ENCODE results near the gene NSMCE4A. TPM values are rescaled to one million over a fixed set of nuclear protein-coding genes. Genes with fewer than 3 reads are reported as not detected.
"Not testable (repeated sequence)": the region's sequence is repeated elsewhere in the genome, so short reads cannot be mapped to it uniquely, and the experiment has no call there.

The NSMCE4A gene
- polyA plus RNA-seq, 4 donors: 55.8 to 79.2 (median 63.8) TPM

DNA sequence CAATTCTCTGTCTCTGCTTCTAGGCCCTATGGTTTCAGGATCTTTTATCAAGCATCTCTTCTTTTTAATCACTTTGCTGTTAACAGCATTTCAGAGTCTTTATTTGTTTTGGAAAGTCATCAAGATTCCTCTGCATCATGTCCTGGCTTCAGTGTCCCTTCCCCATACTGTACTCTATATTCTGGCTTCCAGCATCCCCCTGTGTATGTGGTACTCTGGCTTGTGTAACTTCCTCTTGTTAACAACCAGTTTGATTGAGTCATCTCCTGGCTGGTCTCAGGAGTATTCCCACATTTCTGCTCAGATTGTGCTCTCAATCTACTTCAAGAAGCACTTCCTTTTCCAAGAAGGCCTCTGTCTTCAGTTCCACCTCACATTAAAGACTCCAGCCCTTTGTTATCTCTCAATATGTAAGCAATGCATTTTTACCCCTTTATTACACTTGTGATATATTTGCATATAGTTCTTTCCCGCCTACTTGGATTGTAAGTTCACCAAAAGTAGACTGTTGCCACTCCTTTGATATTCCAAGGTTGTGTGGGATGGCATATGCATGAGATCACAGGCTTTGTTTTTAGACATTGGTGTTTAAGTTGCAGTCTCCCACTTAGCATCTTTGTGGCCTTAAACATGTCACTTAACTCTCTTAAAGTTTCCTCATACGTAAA is 32.1 kb downstream of the NSMCE4A start:
- peak; percentile 19 to 42 for DNase-seq
- 55 to 56% (median 56%) methylated on average over 2 of the region's 2 CpGs for WGBS, 3 donors
- H3K27ac ChIP-seq (ENCODE audit: low read depth in 1 of 3, low read length in 2 of 3): peak overlapping the region in 1 of 3 donors; percentile 34
- no peaks in the 10 kb centered on the region for H3K27me3 ChIP-seq (ENCODE audit: control insufficient read depth in 3 of 3, insufficient read depth in 3 of 3, low read length in 3 of 3)
- no peaks in the 10 kb centered on the region for H3K9me3 ChIP-seq (ENCODE audit: control insufficient read depth in 2 of 2, insufficient read depth in 1 of 2, low read depth in 1 of 2, low read length in 1 of 2)
- FAIRE-seq: no peak
- H3K4me1 ChIP-seq (ENCODE audit: control insufficient read depth in 3 of 3, insufficient read depth in 2 of 3, low read depth in 1 of 3, low read length in 2 of 3): peaks cover 0 to 4% (median 0%) of the 10 kb centered on the region in 3 donors
- H3K4me3 ChIP-seq (ENCODE audit: low read depth in 1 of 3, low read length in 3 of 3): no peak overlapping the region
- no peaks in the 10 kb centered on the region for H3K36me3 ChIP-seq (ENCODE audit: control insufficient read depth in 3 of 3, insufficient read depth in 2 of 3, low read depth in 1 of 3, low read length in 3 of 3)

DNA sequence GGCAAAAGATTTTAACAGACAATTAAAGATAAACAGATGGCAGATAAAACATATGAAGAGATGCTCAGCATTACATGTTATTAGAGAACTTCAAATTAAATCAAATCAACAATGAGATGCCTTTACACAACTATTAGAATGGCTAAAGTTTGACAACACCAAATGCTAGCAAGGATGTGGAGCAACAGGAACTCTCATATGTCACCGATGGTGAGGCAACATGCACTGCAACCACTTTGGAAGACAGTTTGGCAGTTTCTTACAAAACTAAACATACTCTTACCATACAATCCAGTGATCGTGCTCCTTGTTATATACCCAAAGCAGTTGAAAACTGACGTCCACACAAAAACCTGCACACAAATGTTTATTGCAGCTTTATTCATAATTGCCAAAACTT is 33.5 kb downstream of the NSMCE4A start:
- no peak overlapping the region for H3K4me3 ChIP-seq (ENCODE audit: low read depth in 1 of 3, low read length in 3 of 3)
- WGBS, 3 donors: 72 to 91% (median 78%) methylated on average over 3 of the region's 3 CpGs
- no peaks in the 10 kb centered on the region for H3K36me3 ChIP-seq (ENCODE audit: control insufficient read depth in 3 of 3, insufficient read depth in 2 of 3, low read depth in 1 of 3, low read length in 3 of 3)
- FAIRE-seq: no peak
- no peaks in the 10 kb centered on the region for H3K27me3 ChIP-seq (ENCODE audit: control insufficient read depth in 3 of 3, insufficient read depth in 3 of 3, low read length in 3 of 3)
- no peaks in the 10 kb centered on the region for H3K9me3 ChIP-seq (ENCODE audit: control insufficient read depth in 2 of 2, insufficient read depth in 1 of 2, low read depth in 1 of 2, low read length in 1 of 2)
- peaks cover 0 to 6% (median 0%) of the 10 kb centered on the region in 3 donors for H3K4me1 ChIP-seq (ENCODE audit: control insufficient read depth in 3 of 3, insufficient read depth in 2 of 3, low read depth in 1 of 3, low read length in 2 of 3)
- DNase-seq: no peak
- H3K27ac ChIP-seq (ENCODE audit: low read depth in 1 of 3, low read length in 2 of 3): no peak overlapping the region

DNA sequence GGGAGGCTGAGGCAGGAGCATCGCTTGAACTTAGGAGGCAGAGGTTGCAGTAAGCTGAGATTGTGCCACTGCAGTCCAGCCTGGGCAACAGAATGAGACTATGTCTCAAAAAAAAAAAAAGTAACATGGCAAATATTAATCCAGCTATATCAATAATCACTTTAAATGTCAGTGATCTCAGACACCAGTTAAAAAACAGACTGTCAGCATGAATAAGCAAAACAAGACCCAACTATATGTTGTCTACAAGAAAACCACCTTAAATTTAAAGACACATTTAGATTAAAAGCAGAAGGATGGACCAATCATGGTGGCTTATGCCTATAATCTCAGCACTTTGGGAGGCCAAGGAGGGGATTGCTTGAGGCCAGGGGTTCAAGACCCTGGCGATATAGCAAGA is 38.7 kb downstream of the NSMCE4A start:
- FAIRE-seq (no peak), DNase-seq (no peak)
- 49 to 86% (median 61%) methylated on average over 2 of the region's 2 CpGs for WGBS, 3 donors
- H3K27ac ChIP-seq (ENCODE audit: low read depth in 1 of 3, low read length in 2 of 3): peak overlapping the region; percentile 6 to 81 (median 35)
- H3K36me3 ChIP-seq (ENCODE audit: control insufficient read depth in 3 of 3, insufficient read depth in 2 of 3, low read depth in 1 of 3, low read length in 3 of 3): no peaks in the 10 kb centered on the region
- peaks cover 0 to 15% of the 10 kb centered on the region in 2 donors for H3K9me3 ChIP-seq (ENCODE audit: control insufficient read depth in 2 of 2, insufficient read depth in 1 of 2, low read depth in 1 of 2, low read length in 1 of 2)
- no peaks in the 10 kb centered on the region for H3K27me3 ChIP-seq (ENCODE audit: control insufficient read depth in 3 of 3, insufficient read depth in 3 of 3, low read length in 3 of 3)
- no peak overlapping the region for H3K4me3 ChIP-seq (ENCODE audit: low read depth in 1 of 3, low read length in 3 of 3)
- H3K4me1 ChIP-seq (ENCODE audit: control insufficient read depth in 3 of 3, insufficient read depth in 2 of 3, low read depth in 1 of 3, low read length in 2 of 3): peaks cover 0 to 18% (median 2%) of the 10 kb centered on the region in 3 donors

DNA sequence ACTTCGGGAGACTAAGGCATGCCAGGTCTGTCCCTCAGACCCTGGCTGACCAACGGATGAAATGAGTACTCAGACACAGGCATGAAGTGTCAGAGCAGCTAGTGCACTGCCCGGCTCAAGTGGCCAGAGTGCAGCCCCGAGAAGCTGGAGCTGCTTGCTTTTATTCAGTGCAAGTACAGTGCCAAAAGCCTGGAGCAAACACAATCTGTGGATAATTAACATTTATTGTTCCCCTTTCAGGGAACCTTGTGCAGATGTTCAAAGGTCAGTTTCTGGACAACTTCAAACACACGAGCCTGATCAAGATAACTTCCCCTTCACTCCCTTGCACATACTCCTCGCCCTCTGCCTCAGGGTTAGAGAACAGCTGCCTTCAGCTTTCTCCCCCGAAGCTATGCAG is 39.3 kb downstream of the NSMCE4A start:
- DNase-seq (peak; percentile 94 to 98), FAIRE-seq (no peak)
- Histone ChIP-seq H3K27ac (ENCODE audit: low read depth in 1 of 3, low read length in 2 of 3) (peak overlapping the region; percentile 26 to 81 (median 64)), H3K9me3 (ENCODE audit: control insufficient read depth in 2 of 2, insufficient read depth in 1 of 2, low read depth in 1 of 2, low read length in 1 of 2) (peaks cover 0 to 15% of the 10 kb centered on the region in 2 donors), H3K4me1 (ENCODE audit: control insufficient read depth in 3 of 3, insufficient read depth in 2 of 3, low read depth in 1 of 3, low read length in 2 of 3) (peaks cover 0 to 22% (median 6%) of the 10 kb centered on the region in 3 donors), H3K36me3 (ENCODE audit: control insufficient read depth in 3 of 3, insufficient read depth in 2 of 3, low read depth in 1 of 3, low read length in 3 of 3) (no peaks in the 10 kb centered on the region), H3K4me3 (ENCODE audit: low read depth in 1 of 3, low read length in 3 of 3) (no peak overlapping the region), H3K27me3 (ENCODE audit: control insufficient read depth in 3 of 3, insufficient read depth in 3 of 3, low read length in 3 of 3) (no peaks in the 10 kb centered on the region)
- WGBS, 3 donors: 18 to 42% (median 27%) methylated on average over 7 of the region's 7 CpGs

DNA sequence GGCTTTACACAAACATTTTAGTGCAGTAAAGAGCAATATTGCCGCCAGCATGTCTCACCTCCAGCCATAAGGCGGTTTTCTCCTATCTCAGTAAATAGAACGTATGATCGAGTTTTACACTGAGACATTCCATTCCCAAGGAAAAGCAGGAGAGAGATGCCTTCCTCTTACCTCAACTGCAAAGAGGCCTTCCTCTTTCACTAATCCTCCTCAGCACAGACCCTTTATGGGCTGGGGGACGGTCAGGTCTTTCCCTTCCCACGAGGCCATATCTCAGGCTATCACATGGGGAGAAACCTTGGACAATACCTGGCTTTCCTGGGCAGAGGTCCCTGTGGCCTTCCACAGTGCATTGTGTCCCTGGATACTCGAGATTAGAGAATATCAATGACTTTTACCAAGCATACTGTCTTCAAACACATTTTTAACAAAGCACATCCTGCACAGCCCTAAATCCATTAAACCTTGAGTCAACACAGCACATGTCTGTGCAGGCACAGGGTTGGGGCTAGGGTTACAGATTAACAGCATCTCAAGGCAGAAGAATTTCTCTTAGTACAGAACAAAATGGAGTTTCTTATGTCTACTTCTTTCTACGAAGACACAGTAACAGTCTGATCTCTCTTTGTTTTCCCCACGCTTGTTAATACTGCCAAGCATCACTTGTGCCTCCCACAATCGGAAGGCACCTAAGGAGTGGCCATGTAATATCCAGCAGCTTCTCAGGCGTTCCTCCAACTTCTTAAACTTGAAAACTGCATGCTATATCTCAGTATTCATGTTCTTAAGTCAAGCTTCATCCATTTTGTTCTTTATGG is 44.5 kb downstream of the NSMCE4A start:
- H3K27ac ChIP-seq (ENCODE audit: low read depth in 1 of 3, low read length in 2 of 3): peak overlapping the region in 1 of 3 donors; percentile 74
- DNase-seq: peak in 1 of 2 donors; percentile 55
- H3K4me1 ChIP-seq (ENCODE audit: control insufficient read depth in 3 of 3, insufficient read depth in 2 of 3, low read depth in 1 of 3, low read length in 2 of 3): peaks cover 0 to 24% (median 7%) of the 10 kb centered on the region in 3 donors
- not testable (repeated sequence) for H3K36me3 ChIP-seq (ENCODE audit: control insufficient read depth in 3 of 3, insufficient read depth in 2 of 3, low read depth in 1 of 3, low read length in 3 of 3); H3K4me3 ChIP-seq (ENCODE audit: low read depth in 1 of 3, low read length in 3 of 3); FAIRE-seq; H3K27me3 ChIP-seq (ENCODE audit: control insufficient read depth in 3 of 3, insufficient read depth in 3 of 3, low read length in 3 of 3)
- 40 to 61% (median 49%) methylated on average over 11 of the region's 11 CpGs for WGBS, 3 donors
- H3K9me3 ChIP-seq (ENCODE audit: control insufficient read depth in 2 of 2, insufficient read depth in 1 of 2, low read depth in 1 of 2, low read length in 1 of 2): peaks cover 0 to 14% of the 10 kb centered on the region in 2 donors

DNA sequence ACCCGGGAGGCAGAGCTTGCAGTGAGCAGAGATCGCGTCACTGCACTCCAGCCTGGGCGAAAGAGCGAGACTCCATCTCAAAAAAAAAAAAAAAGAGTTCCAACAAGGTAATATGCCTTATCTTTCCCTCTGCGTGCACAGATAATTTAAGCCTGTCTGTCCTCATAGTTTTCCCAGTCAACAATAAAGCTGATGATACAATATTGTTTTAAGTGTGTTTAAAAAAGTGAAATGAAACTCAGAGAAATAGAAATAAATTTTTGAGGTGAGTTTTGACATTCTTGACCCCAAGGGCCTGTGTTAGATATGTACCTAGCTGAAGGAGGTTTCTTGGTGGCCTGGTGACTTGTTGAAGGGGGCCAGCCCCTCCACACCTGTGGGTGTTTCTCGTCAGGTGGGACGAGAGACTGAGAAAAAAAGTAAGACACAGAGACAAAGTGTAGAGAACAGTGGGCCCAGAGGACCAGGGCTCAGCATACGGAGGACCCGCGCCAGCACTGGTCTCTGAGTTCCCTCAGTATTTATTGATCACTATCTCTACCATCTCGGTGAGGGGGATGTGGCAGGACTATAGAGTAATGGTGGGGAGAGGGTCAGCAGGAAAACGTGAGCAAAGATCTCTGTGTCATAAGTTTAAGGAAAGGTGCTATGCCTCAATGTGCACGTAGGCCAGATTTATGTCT is 45.3 kb downstream of the NSMCE4A start:
- peak in 1 of 2 donors; percentile 39 for DNase-seq
- Histone ChIP-seq H3K27ac (ENCODE audit: low read depth in 1 of 3, low read length in 2 of 3) (peak overlapping the region in 1 of 3 donors; percentile 74), H3K4me1 (ENCODE audit: control insufficient read depth in 3 of 3, insufficient read depth in 2 of 3, low read depth in 1 of 3, low read length in 2 of 3) (peaks cover 0 to 20% (median 5%) of the 10 kb centered on the region in 3 donors)
- 61 to 68% (median 67%) methylated on average over 11 to 14 of the region's 14 CpGs for WGBS, 3 donors
- FAIRE-seq; H3K4me3 ChIP-seq (ENCODE audit: low read depth in 1 of 3, low read length in 3 of 3); H3K27me3 ChIP-seq (ENCODE audit: control insufficient read depth in 3 of 3, insufficient read depth in 3 of 3, low read length in 3 of 3); H3K36me3 ChIP-seq (ENCODE audit: control insufficient read depth in 3 of 3, insufficient read depth in 2 of 3, low read depth in 1 of 3, low read length in 3 of 3); H3K9me3 ChIP-seq (ENCODE audit: control insufficient read depth in 2 of 2, insufficient read depth in 1 of 2, low read depth in 1 of 2, low read length in 1 of 2): not testable (repeated sequence)

DNA sequence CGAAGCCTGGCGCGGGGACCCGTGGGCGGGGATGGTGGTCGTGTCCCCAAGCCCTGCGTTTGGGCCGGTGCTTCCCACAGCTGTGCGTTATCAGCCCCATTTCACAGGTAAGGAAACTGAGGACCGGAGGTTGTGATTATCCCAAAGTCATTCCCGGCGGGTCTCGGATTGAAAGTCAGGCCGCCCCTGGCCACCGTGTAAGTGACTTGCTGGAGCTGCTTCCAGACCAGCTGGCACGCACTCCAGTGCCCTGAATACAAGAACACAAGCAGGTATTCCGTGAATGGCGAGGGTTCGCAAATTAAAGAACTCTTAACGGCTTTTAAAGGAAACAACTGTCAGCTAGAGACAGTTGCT is 46.5 kb downstream of the NSMCE4A start:
- Histone ChIP-seq H3K27me3 (ENCODE audit: control insufficient read depth in 3 of 3, insufficient read depth in 3 of 3, low read length in 3 of 3) (no peaks in the 10 kb centered on the region), H3K4me3 (ENCODE audit: low read depth in 1 of 3, low read length in 3 of 3) (peak overlapping the region; percentile 60 to 99 (median 98)), H3K4me1 (ENCODE audit: control insufficient read depth in 3 of 3, insufficient read depth in 2 of 3, low read depth in 1 of 3, low read length in 2 of 3) (peaks cover 0 to 20% (median 5%) of the 10 kb centered on the region in 3 donors), H3K9me3 (ENCODE audit: control insufficient read depth in 2 of 2, insufficient read depth in 1 of 2, low read depth in 1 of 2, low read length in 1 of 2) (no peaks in the 10 kb centered on the region), H3K27ac (ENCODE audit: low read depth in 1 of 3, low read length in 2 of 3) (peak overlapping the region; percentile 91 to 100 (median 95)), H3K36me3 (ENCODE audit: control insufficient read depth in 3 of 3, insufficient read depth in 2 of 3, low read depth in 1 of 3, low read length in 3 of 3) (no peaks in the 10 kb centered on the region)
- WGBS, 3 donors: 0 to 1% (median 1%) methylated on average over 19 to 20 of the region's 20 CpGs
- FAIRE-seq: no peak
- DNase-seq: peak in 1 of 2 donors; percentile 42

DNA sequence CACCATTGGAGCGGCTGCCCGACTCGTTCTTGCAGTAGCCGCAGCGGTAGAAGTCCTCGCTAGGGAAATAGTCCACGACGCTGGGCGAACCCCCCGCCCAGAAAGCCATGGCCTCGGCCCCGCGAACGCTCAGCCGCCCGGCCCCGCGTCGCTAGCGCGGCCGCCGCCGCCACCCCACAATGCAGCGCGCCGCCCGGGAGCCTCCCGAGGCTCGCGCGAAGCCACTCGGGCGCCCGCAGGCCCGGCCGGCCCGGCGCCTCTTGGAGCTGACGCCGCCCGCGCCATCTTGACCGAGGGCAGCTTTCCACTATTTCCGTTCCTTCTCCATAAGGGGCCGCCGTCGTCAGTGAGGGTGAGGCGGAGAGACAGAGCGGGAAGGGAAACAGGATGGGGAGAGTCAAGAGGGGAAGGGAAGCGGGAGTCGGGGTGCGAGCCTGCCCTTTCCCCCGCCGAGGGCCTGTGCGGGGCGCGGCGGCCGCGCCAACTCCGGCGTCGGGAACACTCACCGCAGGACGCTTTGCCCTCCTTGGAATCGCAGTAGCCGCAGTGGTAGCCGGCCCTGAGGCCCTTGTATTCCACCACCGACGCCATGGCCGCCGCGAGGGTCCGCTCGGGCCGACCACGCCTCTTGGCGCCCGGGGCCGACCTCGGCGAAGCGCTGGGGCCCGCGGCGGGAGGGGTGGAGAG is 47.0 kb downstream of the NSMCE4A start, which contains the start of gene ATE1:
ATE1 (minus strand) TSS at position 191 of the 687 bp plus-strand sequence; CDS start at position 109, 82 bp downstream.
- WGBS, 3 donors: 0% methylated on average over 51 to 87 of the region's 87 CpGs
- Histone ChIP-seq H3K4me3 (ENCODE audit: low read depth in 1 of 3, low read length in 3 of 3) (peak within 1 kb of the TSS; percentile 60 to 99 (median 98)), H3K27ac (ENCODE audit: low read depth in 1 of 3, low read length in 2 of 3) (peak within 1 kb of the TSS; percentile 91 to 100 (median 95)), H3K4me1 (ENCODE audit: control insufficient read depth in 3 of 3, insufficient read depth in 2 of 3, low read depth in 1 of 3, low read length in 2 of 3) (peaks cover 0 to 20% (median 5%) of the 10 kb centered on the region in 3 donors), H3K36me3 (ENCODE audit: control insufficient read depth in 3 of 3, insufficient read depth in 2 of 3, low read depth in 1 of 3, low read length in 3 of 3) (peaks cover 0 to 4% (median 0%) of the 10 kb centered on the region in 3 donors), H3K9me3 (ENCODE audit: control insufficient read depth in 2 of 2, insufficient read depth in 1 of 2, low read depth in 1 of 2, low read length in 1 of 2) (no peaks in the 10 kb centered on the region), H3K27me3 (ENCODE audit: control insufficient read depth in 3 of 3, insufficient read depth in 3 of 3, low read length in 3 of 3) (no peaks in the 10 kb centered on the region)
- FAIRE-seq: no peak
- DNase-seq: peak; percentile 89 to 96
